CD14-positive monocyte (primary cell): ENCODE data around the gene IL16. TPM values are rescaled to one million over a fixed set of nuclear protein-coding genes. Genes with fewer than 3 reads are reported as not detected.

Experiments
- DNase-seq, 3 donors: peaks; one replicate each; pipeline ENCODE4 v3.0.0-alpha.2; 2011 to 2022
- H2AFZ ChIP-seq: 2 replicates; pipeline ENCODE4 v1.6.0; 2012; ENCODE audit warnings: mild to moderate bottlenecking, low read depth, low read length, inconsistent platforms; ENCODE audit not compliant: insufficient read depth, poor library complexity, severe bottlenecking
- H3K27ac ChIP-seq, 2 donors: 1 replicate in 1 of 2; 2 replicates in 1 of 2; pipeline ENCODE4 v1.5.1; 2012 to 2013; ENCODE audit warnings: low read length in 2 of 2, control low read depth in 1 of 2, inconsistent platforms in 1 of 2, low read depth in 1 of 2, mild to moderate bottlenecking in 1 of 2
- H3K27me3 ChIP-seq, 2 donors: one replicate each; pipeline versions ENCODE4 v1.6.0 to v1.6.1; 2011 to 2013; ENCODE audit warnings: low read length in 2 of 2; ENCODE audit not compliant: control insufficient read depth in 2 of 2, insufficient read depth in 2 of 2
- H3K36me3 ChIP-seq, 2 donors: replicated peaks in 1 of 2; 1 replicate in 1 of 2; 2 replicates in 1 of 2; pipeline versions ENCODE4 v1.5.1 to v1.6.1; 2012 to 2013; ENCODE audit warnings: low read length in 2 of 2, control low read depth in 1 of 2, inconsistent platforms in 1 of 2, mild to moderate bottlenecking in 1 of 2; ENCODE audit not compliant: insufficient read depth in 2 of 2, control insufficient read depth in 1 of 2
- H3K4me1 ChIP-seq, 2 donors: 1 replicate in 1 of 2; 2 replicates in 1 of 2; pipeline versions ENCODE4 v1.5.1 to v1.6.1; 2012 to 2013; ENCODE audit warnings: low read length in 2 of 2, control low read depth in 1 of 2, inconsistent platforms in 1 of 2, mild to moderate bottlenecking in 1 of 2, moderate library complexity in 1 of 2; ENCODE audit not compliant: insufficient read depth in 2 of 2, control insufficient read depth in 1 of 2
- H3K4me2 ChIP-seq: replicated peaks from 2 replicates; pipeline ENCODE3; 2012; ENCODE audit warnings: low read length, moderate library complexity, mild to moderate bottlenecking; ENCODE audit not compliant: poor library complexity, severe bottlenecking; ENCODE audit errors: extremely low read depth
- H3K4me3 ChIP-seq, 3 experiments: fragments of 200-600 bp in 1 of 3; sonication (generic) in 1 of 3; replicated peaks in 1 of 3; 1 replicate in 2 of 3; 2 replicates in 1 of 3; pipeline ENCODE4 v1.5.1; 2011 to 2013; ENCODE audit warnings: low read length in 3 of 3, mild to moderate bottlenecking in 3 of 3, control low read depth in 2 of 3, low read depth in 2 of 3, inconsistent platforms in 1 of 3, moderate library complexity in 1 of 3
- H3K79me2 ChIP-seq: 2 replicates; pipeline ENCODE4 v1.6.0; 2012; ENCODE audit warnings: mild to moderate bottlenecking, control low read depth, inconsistent platforms, low read length, moderate library complexity; ENCODE audit not compliant: insufficient read depth
- H3K9ac ChIP-seq: 2 replicates; pipeline ENCODE4 v1.6.0; 2017; ENCODE audit warnings: low read length, mild to moderate bottlenecking; ENCODE audit not compliant: insufficient read depth, poor library complexity, severe bottlenecking
- H3K9me3 ChIP-seq, 2 donors: replicated peaks in 1 of 2; 1 replicate in 1 of 2; 2 replicates in 1 of 2; pipeline versions ENCODE4 v1.5.1 to v1.6.1; 2012 to 2013; ENCODE audit warnings: low read length in 2 of 2, control low read depth in 1 of 2; ENCODE audit not compliant: control insufficient read depth in 1 of 2, insufficient read depth in 1 of 2
- H4K20me1 ChIP-seq: 2 replicates; pipeline ENCODE4 v1.6.0; 2012; ENCODE audit warnings: mild to moderate bottlenecking, low read length, control low read depth, moderate library complexity; ENCODE audit not compliant: insufficient read depth
- H3K27ac Mint-ChIP-seq, 7 donors: one replicate each; pipeline ENCODE4 v1.8.0; 2020; ENCODE audit warnings: mild to moderate bottlenecking in 7 of 7, mixed read lengths in 7 of 7, moderate library complexity in 6 of 7, inconsistent platforms in 2 of 7
- H3K27me3 Mint-ChIP-seq, 3 donors: one replicate each; pipeline ENCODE4 v1.8.0; 2021 to 2022; ENCODE audit warnings: low read depth in 3 of 3, mild to moderate bottlenecking in 3 of 3, mixed read lengths in 3 of 3, moderate library complexity in 3 of 3, inconsistent platforms in 1 of 3
- H3K36me3 Mint-ChIP-seq, 2 donors: one replicate each; pipeline ENCODE4 v1.8.0; 2020; ENCODE audit warnings: mixed read lengths in 2 of 2, inconsistent platforms in 1 of 2, mild to moderate bottlenecking in 1 of 2
- H3K4me1 Mint-ChIP-seq: one replicate; pipeline ENCODE4 v1.8.0; 2020; ENCODE audit warnings: mild to moderate bottlenecking, mixed read lengths
- H3K4me3 Mint-ChIP-seq, 2 donors: one replicate each; pipeline ENCODE4 v1.8.0; 2020; ENCODE audit warnings: mild to moderate bottlenecking in 2 of 2, mixed read lengths in 2 of 2, moderate library complexity in 1 of 2
- H3K9me3 Mint-ChIP-seq, 7 donors: one replicate each; pipeline ENCODE4 v1.8.0; 2020 to 2022; ENCODE audit warnings: mixed read lengths in 7 of 7, mild to moderate bottlenecking in 6 of 7, moderate library complexity in 6 of 7, inconsistent platforms in 2 of 7
- CTCF ChIP-seq: fragments of 200-600 bp; IDR thresholded peaks from one replicate; pipeline ENCODE4 v1.8.0; 2022; ENCODE audit warnings: antibody characterized with exemption, mild to moderate bottlenecking
- WGBS: methylation state at CpG from one replicate; pipeline ENCODE4 v1.1.5; 2013; ENCODE audit warnings: missing lambda C conversion rate; ENCODE audit not compliant: insufficient coverage; 5-methylcytosine and 5-hydroxymethylcytosine counted together
- intact Hi-C, 2 donors: fragments of 100-400 bp; cut with micrococcal nuclease; formaldehyde crosslinking; loops; one replicate each; pipeline versions ENCODE4 v1.15.0 to v1.15.1; 2023
- polyA plus RNA-seq, 3 donors: library from polyadenylated mRNA; depleted of rRNA in 1 of 3; unstranded in 2 of 3; stranded (reverse) in 1 of 3; fragments of 300-500 nt in 2 of 3; fragments of >200 nt in 1 of 3; fragmentation: Illumina TruSeq in 2 of 3; gene quantifications; 1 replicate in 2 of 3; 2 replicates in 1 of 3; pipeline ENCODE4 v1.2.3, GENCODE V29; 2012 to 2021

IL16 gene
- polyA plus RNA-seq, 3 donors = 64.8 to 95.1 (median 71.5) TPM

GRCh38 chr15:81316267-81316666, 119.6 kb downstream of the IL16 start:
- peaks cover 42% of the 10 kb centered on the region for H3K4me1 Mint-ChIP-seq
- DNase-seq = no peak
- H3K27me3 Mint-ChIP-seq = peaks cover 0 to 4% (median 0%) of the 10 kb centered on the region in 3 donors
- Histone ChIP-seq H3K4me2 (no peak overlapping the region), H3K4me3 (no peak overlapping the region), H3K4me1 (peaks cover 24 to 31% of the 10 kb centered on the region in 2 donors), H3K79me2 (peaks cover 6% of the 10 kb centered on the region), H4K20me1 (peaks cover 9% of the 10 kb centered on the region), H3K27me3 (no peaks in the 10 kb centered on the region), H3K36me3 (peaks cover 3 to 38% of the 10 kb centered on the region in 2 donors), H3K9me3 (no peaks in the 10 kb centered on the region), H3K9ac (no peak overlapping the region), H2AFZ (no peak overlapping the region), H3K27ac (peak overlapping the region in 1 of 2 donors; percentile 10)
- no peak overlapping the region for H3K4me3 Mint-ChIP-seq
- no peak for TF ChIP-seq CTCF
- intact Hi-C loops = no loop called here
- peaks cover 50 to 52% of the 10 kb centered on the region in 2 donors for H3K36me3 Mint-ChIP-seq
- 94% methylated on average over 2 of the region's 3 CpGs for WGBS
- peaks cover 0 to 2% (median 0%) of the 10 kb centered on the region in 7 donors for H3K9me3 Mint-ChIP-seq
- H3K27ac Mint-ChIP-seq = peak overlapping the region in 4 of 7 donors; percentile 12 to 84 (median 54)

GRCh38 chr15:81317642-81318017, 121.0 kb downstream of the IL16 start:
- peaks cover 3 to 38% of the 10 kb centered on the region in 2 donors for H3K36me3 ChIP-seq
- no peak overlapping the region for H3K4me2 ChIP-seq
- H4K20me1 ChIP-seq = peaks cover 6% of the 10 kb centered on the region
- peaks cover 11 to 18% of the 10 kb centered on the region in 2 donors for H3K4me1 ChIP-seq
- peaks cover 6% of the 10 kb centered on the region for H3K79me2 ChIP-seq
- H3K9ac ChIP-seq = no peak overlapping the region
- H3K4me3 ChIP-seq = no peak overlapping the region
- TF ChIP-seq CTCF = no peak
- intact Hi-C loops = no loop called here
- WGBS = 100% methylated on average over 4 of the region's 6 CpGs
- Mint-ChIP-seq H3K27me3 (peaks cover 0 to 4% (median 0%) of the 10 kb centered on the region in 3 donors), H3K4me3 (no peak overlapping the region), H3K4me1 (peaks cover 32% of the 10 kb centered on the region), H3K36me3 (peaks cover 43 to 44% of the 10 kb centered on the region in 2 donors), H3K27ac (peak overlapping the region in 1 of 7 donors; percentile 31), H3K9me3 (peaks cover 0 to 2% (median 0%) of the 10 kb centered on the region in 7 donors)
- H3K9me3 ChIP-seq = no peaks in the 10 kb centered on the region
- H3K27me3 ChIP-seq = no peaks in the 10 kb centered on the region
- no peak overlapping the region for H2AFZ ChIP-seq
- H3K27ac ChIP-seq = no peak overlapping the region
- DNase-seq = no peak
